H1 (cell line): ENCODE data around the gene NUTM2B. TPM values are rescaled to one million over a fixed set of nuclear protein-coding genes. Genes with fewer than 3 reads are reported as not detected.
A peak's percentile ranks its signal among the peaks of the same experiment; 100 is the strongest.
"Not testable (repeated sequence)": the region's sequence is repeated elsewhere in the genome, so short reads cannot be mapped to it uniquely, and the experiment has no call there.

Source experiments
- CTCF ChIA-PET: fragments of 300-600 bp; sonication (Branson Sonifier 250); formaldehyde crosslinking; loops from one replicate; lab custom pipeline; 2021; ENCODE audit not compliant: partially characterized antibody; lab: Charles Lee
- POLR2A ChIA-PET: fragments of 300-600 bp; sonication (Branson Sonifier 250); formaldehyde crosslinking; loops from one replicate; lab custom pipeline; 2021; ENCODE audit warnings: inconsistent platforms; ENCODE audit not compliant: partially characterized antibody; lab: Charles Lee
- DNase-seq, 2 experiments: peaks; one replicate each; pipeline versions ENCODE4 v3.0.0 to v3.0.0-alpha.2; 2010 to 2022; ENCODE audit warnings: low spot score in 2 of 2, low read depth in 1 of 2, mixed read lengths in 1 of 2
- FAIRE-seq: peaks from 2 replicates; lab custom pipeline; 2011; peaks lifted over from hg19 to GRCh38; lab: Jason Lieb, UNC
- H2AFZ ChIP-seq: 2 replicates; pipeline ENCODE4 v1.8.1; 2012; ENCODE audit warnings: low read length, inconsistent platforms
- H2AK5ac ChIP-seq: 2 replicates; pipeline ENCODE4 v1.6.1; 2013; ENCODE audit warnings: low read depth, low read length
- H2BK120ac ChIP-seq: replicated peaks from 2 replicates; pipeline ENCODE3; 2013; ENCODE audit warnings: low read depth, low read length, inconsistent platforms
- H2BK12ac ChIP-seq: 2 replicates; pipeline ENCODE4 v1.6.1; 2013; ENCODE audit warnings: low read depth, low read length
- H2BK15ac ChIP-seq: 2 replicates; pipeline ENCODE4 v1.6.1; 2013; ENCODE audit warnings: low read length
- H2BK20ac ChIP-seq: 2 replicates; pipeline ENCODE4 v1.6.1; 2013; ENCODE audit warnings: low read length
- H2BK5ac ChIP-seq: 2 replicates; pipeline ENCODE4 v1.6.1; 2013; ENCODE audit warnings: low read depth, low read length
- H3K14ac ChIP-seq: 2 replicates; pipeline ENCODE4 v1.6.1; 2013; ENCODE audit warnings: inconsistent platforms; ENCODE audit not compliant: insufficient read length
- H3K18ac ChIP-seq: 2 replicates; pipeline ENCODE4 v1.6.1; 2013; ENCODE audit warnings: low read length; ENCODE audit errors: extremely low read depth
- H3K23ac ChIP-seq: 2 replicates; pipeline ENCODE4 v1.6.1; 2013; ENCODE audit warnings: inconsistent platforms; ENCODE audit not compliant: insufficient read length
- H3K23me2 ChIP-seq: 2 replicates; pipeline ENCODE4 v1.6.1; 2013; ENCODE audit warnings: low read depth, low read length
- H3K27ac ChIP-seq: 2 replicates; pipeline ENCODE4 v1.6.1; 2011; ENCODE audit warnings: low read depth, low read length, inconsistent platforms
- H3K27me3 ChIP-seq, 4 experiments: replicated peaks in 1 of 4; 1 replicate in 1 of 4; 2 replicates in 3 of 4; pipeline versions ENCODE4 v1.6.1 to v1.8.1; 2011 to 2013; ENCODE audit warnings: low read length in 3 of 4, mild to moderate bottlenecking in 3 of 4, inconsistent platforms in 2 of 4, mixed read lengths in 2 of 4, moderate library complexity in 1 of 4; ENCODE audit not compliant: control insufficient read depth in 3 of 4, insufficient read depth in 3 of 4; ENCODE audit errors: extremely low read depth in 1 of 4
- H3K36me3 ChIP-seq, 4 experiments: 2 replicates each; pipeline versions ENCODE4 v1.6.1 to v1.8.1; 2011 to 2013; ENCODE audit warnings: mild to moderate bottlenecking in 4 of 4, low read length in 3 of 4, moderate library complexity in 2 of 4, control low read depth in 1 of 4, inconsistent platforms in 1 of 4; ENCODE audit not compliant: insufficient read depth in 4 of 4, control insufficient read depth in 2 of 4
- H3K4ac ChIP-seq: replicated peaks from 2 replicates; pipeline ENCODE3; 2013; ENCODE audit warnings: low read length, low read depth, mixed read lengths, inconsistent platforms; ENCODE audit not compliant: insufficient read length
- H3K4me1 ChIP-seq, 4 experiments: replicated peaks in 1 of 4; 1 replicate in 1 of 4; 2 replicates in 3 of 4; pipeline versions ENCODE4 v1.6.1 to v1.8.1; 2011 to 2013; ENCODE audit warnings: low read length in 3 of 4, inconsistent platforms in 2 of 4, mixed read lengths in 1 of 4; ENCODE audit not compliant: insufficient read depth in 4 of 4, control insufficient read depth in 3 of 4
- H3K4me2 ChIP-seq, 2 experiments: 2 replicates each; pipeline versions ENCODE4 v1.6.1 to v1.8.1; 2011 to 2013; ENCODE audit warnings: low read depth in 2 of 2, low read length in 2 of 2, control low read depth in 1 of 2, inconsistent platforms in 1 of 2, mild to moderate bottlenecking in 1 of 2; ENCODE audit not compliant: insufficient read depth in 1 of 2
- H3K4me3 ChIP-seq, 4 experiments: fragments of 200-600, 300-600 bp in 1 of 4; sonication (generic), shearing (Covaris generic), sonication (Bioruptor Twin) in 1 of 4; 2 replicates each; pipeline versions ENCODE4 v1.5.1 to v1.8.1; 2011 to 2016; ENCODE audit warnings: low read length in 4 of 4, low read depth in 3 of 4, control low read depth in 2 of 4, inconsistent platforms in 2 of 4, mild to moderate bottlenecking in 2 of 4, mixed read lengths in 1 of 4, moderate library complexity in 1 of 4; ENCODE audit not compliant: insufficient read depth in 2 of 4; ENCODE audit errors: extremely low read depth in 1 of 4
- H3K56ac ChIP-seq: replicated peaks from 2 replicates; pipeline ENCODE3; 2013; ENCODE audit warnings: low read depth, mild to moderate bottlenecking, mixed read lengths, low read length, inconsistent platforms; ENCODE audit not compliant: insufficient read length
- H3K79me1 ChIP-seq: 2 replicates; pipeline ENCODE4 v1.6.1; 2013; ENCODE audit warnings: low read depth, low read length, control low read depth
- H3K79me2 ChIP-seq, 2 experiments: 2 replicates each; pipeline versions ENCODE4 v1.6.1 to v1.8.1; 2012 to 2013; ENCODE audit warnings: low read length in 2 of 2, mild to moderate bottlenecking in 2 of 2, inconsistent platforms in 1 of 2; ENCODE audit not compliant: insufficient read depth in 2 of 2, control insufficient read depth in 1 of 2
- H3K9ac ChIP-seq, 4 experiments: replicated peaks in 1 of 4; 1 replicate in 1 of 4; 2 replicates in 3 of 4; pipeline versions ENCODE4 v1.6.1 to v1.8.1; 2011 to 2013; ENCODE audit warnings: low read depth in 3 of 4, low read length in 3 of 4, control low read depth in 2 of 4, mild to moderate bottlenecking in 2 of 4, moderate library complexity in 2 of 4, inconsistent platforms in 1 of 4; ENCODE audit errors: extremely low read depth in 1 of 4
- H3K9me3 ChIP-seq, 2 experiments: 2 replicates each; pipeline versions ENCODE4 v1.6.1 to v1.8.1; 2012 to 2013; ENCODE audit warnings: mild to moderate bottlenecking in 2 of 2, moderate library complexity in 2 of 2, control low read depth in 1 of 2, inconsistent platforms in 1 of 2, low read depth in 1 of 2, low read length in 1 of 2, mixed read lengths in 1 of 2; ENCODE audit not compliant: insufficient read depth in 2 of 2
- H4K20me1 ChIP-seq, 2 experiments: replicated peaks in 1 of 2; 2 replicates each; pipeline versions ENCODE3 to v1.8.1; 2011 to 2013; ENCODE audit warnings: inconsistent platforms in 2 of 2, low read length in 2 of 2, mild to moderate bottlenecking in 1 of 2; ENCODE audit not compliant: insufficient read depth in 2 of 2, control insufficient read depth in 1 of 2
- H4K5ac ChIP-seq: 2 replicates; pipeline ENCODE4 v1.6.1; 2013; ENCODE audit warnings: low read length, low read depth, mixed read lengths, inconsistent platforms; ENCODE audit not compliant: insufficient read length
- H4K8ac ChIP-seq: 2 replicates; pipeline ENCODE4 v1.8.0; 2013; ENCODE audit warnings: mild to moderate bottlenecking, moderate library complexity, low read length, inconsistent platforms; ENCODE audit not compliant: insufficient read depth; ENCODE audit errors: extremely low read depth
- H4K91ac ChIP-seq: replicated peaks from 2 replicates; pipeline ENCODE3; 2013; ENCODE audit warnings: low read length, mixed read lengths, inconsistent platforms; ENCODE audit not compliant: insufficient read length
- WGBS, 2 experiments: shearing (Covaris generic) in 1 of 2; methylation state at CpG; one replicate each; pipeline versions ENCODE4 v1.1.6 to v1.1.7; 2013 to 2015; ENCODE audit warnings: low lambda C conversion rate in 2 of 2, mixed read lengths in 2 of 2, inconsistent platforms in 1 of 2, low coverage in 1 of 2, missing lambda C conversion rate in 1 of 2; ENCODE audit not compliant: insufficient replicate concordance in 2 of 2, insufficient coverage in 1 of 2, insufficient read length in 1 of 2; ENCODE audit errors: extremely low coverage in 1 of 2, missing lambda C conversion rate in 1 of 2; 5-methylcytosine and 5-hydroxymethylcytosine counted together
- polyA plus RNA-seq, 7 experiments: library from polyadenylated mRNA; depleted of rRNA in 3 of 7; stranded (reverse) in 5 of 7; unstranded in 2 of 7; fragments of >200 nt in 5 of 7; fragments of 200-250 nt in 2 of 7; gene quantifications; 1 replicate in 5 of 7; 2 replicates in 1 of 7; 4 replicates in 1 of 7; pipeline versions ENCODE4 v1.2.1 to v1.2.3, GENCODE V29; 2011 to 2013; ENCODE audit warnings: missing spikeins in 2 of 7, mixed read lengths in 2 of 7
- total RNA-seq: library from RNA; stranded (reverse); fragmentation: NEBNext Ultra II Directional; extraction: Animal tissue kit (Norgen Biotek cat#: 25700); gene quantifications from 2 replicates; pipeline ENCODE4 v1.2.1, GENCODE V29; 2021

Gene NUTM2B
- total and polyA plus RNA-seq, 2 of the 8 experiments (the other 6 are each of a cell fraction or from before 2014, with no cell fraction given): 0.17 to 0.20 TPM

GRCh38 chr10:79697141-79697540, 5.9 kb upstream of the NUTM2B start:
- H3K9ac ChIP-seq, H2AFZ ChIP-seq, H2BK120ac ChIP-seq, H3K79me2 ChIP-seq, H2BK15ac ChIP-seq, POLR2A ChIA-PET, H4K8ac ChIP-seq, H3K36me3 ChIP-seq, H3K18ac ChIP-seq, H3K23me2 ChIP-seq, H3K4me2 ChIP-seq, H3K4ac ChIP-seq, H3K23ac ChIP-seq, CTCF ChIA-PET, H2BK5ac ChIP-seq, H2AK5ac ChIP-seq, H3K14ac ChIP-seq, FAIRE-seq, H4K20me1 ChIP-seq, H2BK20ac ChIP-seq, H3K56ac ChIP-seq, H3K79me1 ChIP-seq, H4K91ac ChIP-seq, H4K5ac ChIP-seq, H3K27me3 ChIP-seq, H3K4me1 ChIP-seq, H3K4me3 ChIP-seq, DNase-seq, H3K9me3 ChIP-seq, H3K27ac ChIP-seq, H2BK12ac ChIP-seq: not testable (repeated sequence)
- 83% methylated on average over 1 of the region's 5 CpGs; no CpG with 5 or more reads in 1 of the 2 experiments for WGBS, 2 experiments

GRCh38 chr10:79700381-79700944, 2.6 kb upstream of the NUTM2B start:
- H3K4me1 ChIP-seq, H3K14ac ChIP-seq, CTCF ChIA-PET, H4K91ac ChIP-seq, H3K79me2 ChIP-seq, H3K9me3 ChIP-seq, H2BK120ac ChIP-seq, H3K56ac ChIP-seq, H3K23me2 ChIP-seq, H3K36me3 ChIP-seq, H3K23ac ChIP-seq, H3K18ac ChIP-seq, H2BK15ac ChIP-seq, FAIRE-seq, H3K4me3 ChIP-seq, H3K27ac ChIP-seq, H2AK5ac ChIP-seq, H2BK12ac ChIP-seq, H3K27me3 ChIP-seq, H3K4me2 ChIP-seq, H4K5ac ChIP-seq, H3K9ac ChIP-seq, POLR2A ChIA-PET, H2BK5ac ChIP-seq, H3K79me1 ChIP-seq, DNase-seq, H4K20me1 ChIP-seq, H2BK20ac ChIP-seq, H3K4ac ChIP-seq, H2AFZ ChIP-seq: not testable (repeated sequence)
- 92% methylated on average over 14 of the region's 37 CpGs; no CpG with 5 or more reads in 1 of the 2 experiments for WGBS, 2 experiments
- H4K8ac ChIP-seq: peak overlapping the region; percentile 51; the same call in 1 of the 2 replicates
